Measurements from ENCODE around the gene EZR. TPM values are rescaled to one million over a fixed set of nuclear protein-coding genes. Genes with fewer than 3 reads are reported as not detected.
A peak's percentile ranks its signal among the peaks of the same experiment; 100 is the strongest.

EZR gene
- total and polyA plus RNA-seq, 9 of the 15 experiments (the other 6 are each of a cell fraction or from before 2014, with no cell fraction given), result 36.5 to 162 (median 104) TPM

- TF ChIP-seq JUND (IDR thresholded peaks at IDR 0.05; ENCODE audit: borderline replicate concordance, low read depth, low read length) (peak; percentile 98), JUND (tag; IDR thresholded peaks at IDR 0.05; ENCODE audit: borderline replicate concordance, low read depth, low read length) (peak; percentile 98), ERF (CRISPR knock-in tag; IDR thresholded peaks at IDR 0.05) (no peak), ZNF778 (CRISPR knock-in tag; IDR thresholded peaks at IDR 0.05) (no peak), RBBP5 (IDR thresholded peaks at IDR 0.05; ENCODE audit: borderline replicate concordance, insufficient read depth, low read length, poor library complexity, severe bottlenecking) (no peak), KDM4B (IDR thresholded peaks at IDR 0.05; ENCODE audit: borderline replicate concordance in 2 of 2, low read depth in 1 of 2) (no peak), TRIM24 (IDR thresholded peaks at IDR 0.05) (peak in 1 of 2 experiments; percentile 21; a peak in 1 of 4 replicates), ILK (tag; IDR thresholded peaks at IDR 0.05; ENCODE audit: borderline replicate concordance, low read depth) (no peak), MNT (conservative IDR thresholded peaks at IDR 0.05) (peak; percentile 59 to 77; a peak in 3 of 4 replicates), NCOA2 (IDR thresholded peaks at IDR 0.05; ENCODE audit: partially characterized antibody in 2 of 2) (no peak), FUS (optimal IDR thresholded peaks at IDR 0.05; ENCODE audit: low read depth, low read length) (no peak), ZNF695 (CRISPR knock-in tag; IDR thresholded peaks at IDR 0.05) (no peak), DNMT1 (IDR thresholded peaks at IDR 0.05) (no peak), ZBTB26 (CRISPR knock-in tag; IDR thresholded peaks at IDR 0.05) (no peak), SMAD2 (IDR thresholded peaks at IDR 0.05; ENCODE audit: low read depth, low read length) (no peak), ZNF740 (CRISPR knock-in tag; IDR thresholded peaks at IDR 0.05) (no peak), ZNF740 (tag; IDR thresholded peaks at IDR 0.05) (no peak), SMARCB1 (IDR thresholded peaks at IDR 0.05; ENCODE audit: insufficient read length, low read depth) (no peak), ARHGAP35 (IDR thresholded peaks at IDR 0.05; ENCODE audit: partially characterized antibody) (no peak), SMC3 (conservative IDR thresholded peaks at IDR 0.05; ENCODE audit: insufficient read depth, low read depth, low read length) (no peak), NFE2 (IDR thresholded peaks at IDR 0.05; ENCODE audit: low read depth) (0 out of 2 replicates have a peak, but pooled peaks have one; percentile 24), MCM7 (IDR thresholded peaks at IDR 0.05) (no peak), HIVEP1 (CRISPR knock-in tag; IDR thresholded peaks at IDR 0.05) (no peak), TAF9B (IDR thresholded peaks at IDR 0.05; ENCODE audit: partially characterized antibody) (no peak), SMARCE1 (IDR thresholded peaks at IDR 0.05) (peak; percentile 92), SRSF9 (IDR thresholded peaks at IDR 0.05; ENCODE audit: borderline replicate concordance, low read depth, low read length) (no peak), HLTF (IDR thresholded peaks at IDR 0.05) (no peak)
Measured at GRCh38 chr6:158849899-158850806, 31.0 kb upstream of the EZR start (continued).
